LNCaP clone FGC (cell line): Measurements from ENCODE around the gene FGFBP2.

ENCODE experiments used
- DNase-seq: peaks from one replicate; pipeline ENCODE4 v3.0.0-alpha.2; 2011; ENCODE audit warnings: low read depth
- H3K4me3 ChIP-seq: 2 replicates; pipeline ENCODE4 v1.5.1; 2011; ENCODE audit warnings: mild to moderate bottlenecking, low read depth, low read length, control low read depth
- TF ChIP-seq, protein P1 (sequence below): IDR thresholded peaks from 2 replicates; pipeline ENCODE4 v1.5.1; 2012; ENCODE audit warnings: mild to moderate bottlenecking; ENCODE audit not compliant: control insufficient read depth, insufficient read depth; ENCODE audit errors: extremely low read depth

The FGFBP2 gene

GRCh38 chr4:15958562-15958961, 4.4 kb downstream of the FGFBP2 start:
- TF ChIP-seq, protein P1, sequence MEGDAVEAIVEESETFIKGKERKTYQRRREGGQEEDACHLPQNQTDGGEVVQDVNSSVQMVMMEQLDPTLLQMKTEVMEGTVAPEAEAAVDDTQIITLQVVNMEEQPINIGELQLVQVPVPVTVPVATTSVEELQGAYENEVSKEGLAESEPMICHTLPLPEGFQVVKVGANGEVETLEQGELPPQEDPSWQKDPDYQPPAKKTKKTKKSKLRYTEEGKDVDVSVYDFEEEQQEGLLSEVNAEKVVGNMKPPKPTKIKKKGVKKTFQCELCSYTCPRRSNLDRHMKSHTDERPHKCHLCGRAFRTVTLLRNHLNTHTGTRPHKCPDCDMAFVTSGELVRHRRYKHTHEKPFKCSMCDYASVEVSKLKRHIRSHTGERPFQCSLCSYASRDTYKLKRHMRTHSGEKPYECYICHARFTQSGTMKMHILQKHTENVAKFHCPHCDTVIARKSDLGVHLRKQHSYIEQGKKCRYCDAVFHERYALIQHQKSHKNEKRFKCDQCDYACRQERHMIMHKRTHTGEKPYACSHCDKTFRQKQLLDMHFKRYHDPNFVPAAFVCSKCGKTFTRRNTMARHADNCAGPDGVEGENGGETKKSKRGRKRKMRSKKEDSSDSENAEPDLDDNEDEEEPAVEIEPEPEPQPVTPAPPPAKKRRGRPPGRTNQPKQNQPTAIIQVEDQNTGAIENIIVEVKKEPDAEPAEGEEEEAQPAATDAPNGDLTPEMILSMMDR, result no peak
- DNase-seq, result no peak
- no peak overlapping the region for H3K4me3 ChIP-seq

DNA sequence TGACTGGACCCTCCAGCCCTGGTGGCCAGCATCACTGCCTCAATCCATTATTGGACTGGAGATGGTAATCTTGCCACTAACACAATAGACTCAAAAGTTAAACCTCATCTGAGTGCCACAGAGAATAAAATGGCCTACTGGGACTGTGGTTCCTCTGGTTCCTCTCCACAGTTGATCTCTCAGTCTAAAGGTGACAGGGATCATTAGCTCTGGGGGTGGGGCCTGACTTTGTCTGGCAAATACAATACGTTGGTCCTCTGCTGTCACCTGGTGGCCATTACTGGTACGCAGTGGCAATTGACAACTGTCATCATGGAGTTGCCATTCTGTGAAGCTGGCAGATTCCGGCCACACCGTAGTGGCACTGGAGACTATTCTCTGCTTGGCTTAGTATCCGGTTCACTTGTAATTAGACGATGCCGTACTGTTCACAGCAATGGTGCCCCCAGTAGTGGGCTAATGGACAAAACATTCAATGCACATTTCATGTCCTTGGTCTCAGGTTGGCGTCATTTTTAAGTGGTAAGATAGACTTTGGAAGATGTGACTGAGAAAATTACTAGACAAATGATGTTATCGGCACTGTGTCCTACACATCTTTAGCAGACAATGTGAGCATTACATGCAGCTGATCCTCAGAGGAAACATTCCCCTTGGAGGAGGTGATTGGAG, 6.7 kb downstream of the FGFBP2 start:
- peak; percentile 42 for DNase-seq
- no peak overlapping the region for H3K4me3 ChIP-seq
- TF ChIP-seq, protein P1, result peak; percentile 100

DNA sequence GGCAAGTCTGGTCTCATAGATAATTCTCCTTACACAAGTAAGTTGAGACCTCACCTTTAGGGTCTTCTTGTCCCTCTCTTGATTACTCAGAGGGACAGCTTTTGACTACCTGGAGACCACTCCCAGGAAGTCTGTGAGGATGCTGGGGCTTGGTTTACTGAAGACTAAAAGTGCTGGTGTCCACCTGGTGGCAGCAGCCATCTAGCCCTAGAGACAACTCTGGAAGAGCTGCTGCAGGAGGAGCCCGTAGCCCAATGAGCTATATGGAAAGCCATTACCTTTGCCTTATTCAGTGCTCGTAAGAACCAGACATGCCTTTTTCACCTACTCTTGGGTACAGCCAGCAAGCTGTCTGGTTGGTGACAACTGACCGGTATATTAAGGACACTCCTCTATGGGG, 7.3 kb downstream of the FGFBP2 start:
- DNase-seq, result no peak
- no peak overlapping the region for H3K4me3 ChIP-seq
- TF ChIP-seq, protein P1, result peak; percentile 32

- TF ChIP-seq, protein P1, result no peak
- H3K4me3 ChIP-seq, result no peak overlapping the region
- DNase-seq, result no peak
These were observed 9.3 kb downstream of the FGFBP2 start for GRCh38 chr4:15953625-15954024.

- no peak for DNase-seq
- H3K4me3 ChIP-seq, result no peak overlapping the region
- TF ChIP-seq, protein P1, result no peak
These were observed 11.2 kb downstream of the FGFBP2 start for GRCh38 chr4:15951781-15952180.

DNA sequence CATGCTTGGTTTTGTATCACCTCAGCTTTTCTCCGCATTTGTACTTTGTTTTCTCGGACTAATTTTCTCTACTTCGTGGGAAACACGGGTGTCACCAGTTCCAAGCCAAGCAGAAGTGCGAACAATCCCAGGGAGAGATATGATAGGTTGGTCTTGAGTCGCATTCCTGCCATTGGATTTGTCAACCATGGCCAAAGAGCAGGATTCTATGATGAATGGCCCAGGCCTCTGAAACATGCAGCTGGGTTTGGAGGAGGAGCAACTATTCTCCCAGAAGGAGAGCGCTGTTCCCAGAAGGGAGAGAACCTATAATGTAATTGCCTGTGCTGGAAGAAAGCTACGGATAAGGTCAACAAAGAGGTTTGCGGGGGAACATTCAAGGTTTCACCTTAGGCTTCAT, 14.1 kb downstream of the FGFBP2 start:
- no peak for DNase-seq
- no peak overlapping the region for H3K4me3 ChIP-seq

More for the DNA sequence above, 14.1 kb downstream of the FGFBP2 start:
- TF ChIP-seq, protein P1, result no peak
